Ascending aorta (tissue), 2 donors: Measurements from ENCODE around the gene SMCHD1. TPM values are rescaled to one million over a fixed set of nuclear protein-coding genes. Genes with fewer than 3 reads are reported as not detected.

Experiments used
- DNase-seq, 2 donors: peaks; one replicate each; pipeline ENCODE4 v3.0.0-alpha.2; 2019; ENCODE audit warnings: low spot score in 2 of 2
- H3K27ac ChIP-seq, 2 donors: fragments of 200-600 bp; sonication (generic); one replicate each; pipeline ENCODE4 v1.5.1; 2016 to 2017; ENCODE audit warnings: mild to moderate bottlenecking in 1 of 2
- H3K27me3 ChIP-seq: fragments of 200-600 bp; sonication (generic); one replicate; pipeline ENCODE4 v1.5.1; 2017
- H3K36me3 ChIP-seq, 2 donors: fragments of 200-600 bp; sonication (generic); one replicate each; pipeline ENCODE4 v1.5.1; 2016
- H3K4me1 ChIP-seq, 2 donors: fragments of 200-600 bp; sonication (generic); one replicate each; pipeline ENCODE4 v1.5.1; 2016 to 2017; ENCODE audit warnings: mild to moderate bottlenecking in 1 of 2
- H3K4me3 ChIP-seq, 2 donors: fragments of 200-600 bp; sonication (generic); one replicate each; pipeline ENCODE4 v1.5.1; 2016 to 2017; ENCODE audit warnings: mild to moderate bottlenecking in 1 of 2
- H3K9me3 ChIP-seq, 2 donors: fragments of 200-600 bp; sonication (generic); one replicate each; pipeline ENCODE4 v1.5.1; 2016
- CTCF ChIP-seq, 3 experiments: fragments of 200-600 bp in 2 of 3; fragments of 450-650 bp in 1 of 3; sonication (generic) in 2 of 3; IDR thresholded peaks; one replicate each; pipeline ENCODE4 v1.5.1; 2016 to 2019; ENCODE audit warnings: antibody characterized with exemption in 3 of 3, mild to moderate bottlenecking in 1 of 3, moderate library complexity in 1 of 3
- intact Hi-C: fragments of 100-400 bp; cut with DNase I; formaldehyde crosslinking; loops from one replicate; pipeline ENCODE4 v1.15.1; 2023
- total RNA-seq: library from RNA; depleted of rRNA; stranded (reverse); fragments of >200 nt; gene quantifications from one replicate; pipeline ENCODE4 v1.1.0, GENCODE V29; 2016

SMCHD1 gene
- total RNA-seq, 1 donor from 2014 or later: 29.2 TPM

- intact Hi-C loops: no loop called here
- no peak overlapping the region for H3K4me3 ChIP-seq
Measured at GRCh38 chr18:2758309-2758708, 102.8 kb downstream of the SMCHD1 start.

GRCh38 chr18:2774669-2775068 is 119.1 kb downstream of the SMCHD1 start:
- no peaks in the 10 kb centered on the region for H3K4me1 ChIP-seq
- H3K36me3 ChIP-seq: peaks cover 61 to 89% of the 10 kb centered on the region in 2 donors
- no peak for TF ChIP-seq CTCF (IDR thresholded peaks at IDR 0.05)
- H3K27ac ChIP-seq: no peak overlapping the region
- no peak overlapping the region for H3K4me3 ChIP-seq
- no peak for DNase-seq
- no peaks in the 10 kb centered on the region for H3K27me3 ChIP-seq
- no peaks in the 10 kb centered on the region for H3K9me3 ChIP-seq
- intact Hi-C loops: no loop called here

More at GRCh38 chr18:2758309-2758708, 102.8 kb downstream of the SMCHD1 start:
- Histone ChIP-seq H3K9me3 (no peaks in the 10 kb centered on the region), H3K27me3 (no peaks in the 10 kb centered on the region), H3K36me3 (peaks cover 17 to 43% of the 10 kb centered on the region in 2 donors), H3K27ac (no peak overlapping the region), H3K4me1 (no peaks in the 10 kb centered on the region)
- no peak for DNase-seq
- no peak for TF ChIP-seq CTCF (IDR thresholded peaks at IDR 0.05)

GRCh38 chr18:2776601-2777000 is 121.1 kb downstream of the SMCHD1 start:
- intact Hi-C loops: no loop called here
- TF ChIP-seq CTCF (IDR thresholded peaks at IDR 0.05): no peak
- H3K36me3 ChIP-seq: peaks cover 58 to 84% of the 10 kb centered on the region in 2 donors
- no peak overlapping the region for H3K27ac ChIP-seq
- DNase-seq: no peak
- H3K9me3 ChIP-seq: no peaks in the 10 kb centered on the region
- H3K4me3 ChIP-seq: no peak overlapping the region
- no peaks in the 10 kb centered on the region for H3K27me3 ChIP-seq
- H3K4me1 ChIP-seq: no peaks in the 10 kb centered on the region

GRCh38 chr18:2777241-2777640 is 121.7 kb downstream of the SMCHD1 start:
- Histone ChIP-seq H3K27me3 (no peaks in the 10 kb centered on the region), H3K4me3 (no peak overlapping the region), H3K4me1 (no peaks in the 10 kb centered on the region), H3K36me3 (peaks cover 53 to 77% of the 10 kb centered on the region in 2 donors), H3K9me3 (no peaks in the 10 kb centered on the region), H3K27ac (no peak overlapping the region)
- intact Hi-C loops: no loop called here
- no peak for DNase-seq
- no peak for TF ChIP-seq CTCF (IDR thresholded peaks at IDR 0.05)

DNA sequence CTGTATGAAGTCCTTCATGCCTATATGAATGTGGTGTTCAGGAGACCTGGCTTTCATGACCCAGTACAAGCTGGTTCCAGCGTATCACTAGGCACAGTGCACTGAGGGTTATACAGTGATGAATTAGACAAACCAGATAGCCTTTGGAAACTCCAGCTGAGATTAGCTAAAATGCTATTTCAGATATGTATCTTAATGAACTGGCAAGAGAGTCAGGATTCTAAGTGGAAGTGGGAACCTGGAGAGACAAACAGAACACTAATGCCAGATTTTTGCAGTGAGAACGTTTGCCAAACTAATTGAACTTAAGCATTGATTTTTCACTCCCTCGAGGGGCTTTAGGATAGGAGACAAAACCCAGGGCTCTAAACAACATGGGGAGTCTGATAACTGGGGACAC is 125.2 kb downstream of the SMCHD1 start:
- no peak overlapping the region for H3K27ac ChIP-seq
- intact Hi-C loops: no loop called here
- no peaks in the 10 kb centered on the region for H3K27me3 ChIP-seq
- H3K4me3 ChIP-seq: no peak overlapping the region
- no peaks in the 10 kb centered on the region for H3K4me1 ChIP-seq
- H3K36me3 ChIP-seq: peaks cover 49 to 70% of the 10 kb centered on the region in 2 donors
- no peaks in the 10 kb centered on the region for H3K9me3 ChIP-seq
- no peak for DNase-seq
- TF ChIP-seq CTCF (IDR thresholded peaks at IDR 0.05): no peak

GRCh38 chr18:2787225-2787624 is 131.7 kb downstream of the SMCHD1 start:
- H3K27me3 ChIP-seq: no peaks in the 10 kb centered on the region
- DNase-seq: no peak
- intact Hi-C loops: no loop called here
- H3K27ac ChIP-seq: no peak overlapping the region
- H3K36me3 ChIP-seq: peaks cover 49 to 59% of the 10 kb centered on the region in 2 donors
- H3K9me3 ChIP-seq: no peaks in the 10 kb centered on the region
- no peak overlapping the region for H3K4me3 ChIP-seq
- TF ChIP-seq CTCF (IDR thresholded peaks at IDR 0.05): no peak
- H3K4me1 ChIP-seq: no peaks in the 10 kb centered on the region
